Caco-2 (cell line): ENCODE results near the gene SSH2. TPM values are rescaled to one million over a fixed set of nuclear protein-coding genes. Genes with fewer than 3 reads are reported as not detected.

Experiments used
- BruUV-seq: library from RNA; stranded (reverse); fragments of 400-500 nt; replicated peaks from 2 replicates; lab custom pipeline; 2021; lab: Mats Ljungman, UMichigan
- CTCF ChIA-PET: fragments of 300-600 bp; sonication (Branson Sonifier 250); formaldehyde crosslinking; loops from one replicate; lab custom pipeline; 2022; ENCODE audit warnings: antibody characterized with exemption; lab: Charles Lee
- POLR2A ChIA-PET: fragments of 300-600 bp; sonication (Branson Sonifier 250); formaldehyde crosslinking; loops from one replicate; lab custom pipeline; 2022; ENCODE audit warnings: antibody characterized with exemption; lab: Charles Lee
- DNase-seq, 2 experiments: peaks; one replicate each; pipeline versions ENCODE4 v3.0.0 to v3.0.0-alpha.2; 2020 to 2022
- H3K27me3 ChIP-seq: replicated peaks from 2 replicates; pipeline ENCODE4 v1.6.0; 2011; ENCODE audit warnings: low read length; ENCODE audit not compliant: control insufficient read depth, insufficient read depth
- H3K36me3 ChIP-seq: 2 replicates; pipeline ENCODE4 v1.5.1; 2011; ENCODE audit warnings: low read length; ENCODE audit not compliant: control insufficient read depth, insufficient read depth
- H3K4me1 ChIP-seq: fragments of 250-450 bp; sonication (Bioruptor Pico); 2 replicates; pipeline ENCODE4 v1.5.1; 2020; ENCODE audit warnings: mild to moderate bottlenecking
- H3K4me3 ChIP-seq: 2 replicates; pipeline ENCODE4 v1.5.1; 2011; ENCODE audit warnings: low read depth, mild to moderate bottlenecking, control low read depth, low read length
- H3K9me3 ChIP-seq: fragments of 250-450 bp; sonication (Bioruptor Pico); 2 replicates; pipeline ENCODE4 v1.5.1; 2020; ENCODE audit warnings: mild to moderate bottlenecking, moderate library complexity
- H3K27ac Mint-ChIP-seq: one replicate; pipeline ENCODE4 v1.8.0; 2022; ENCODE audit warnings: mixed read lengths; ENCODE audit not compliant: unreplicated experiment
- H3K27me3 Mint-ChIP-seq: one replicate; pipeline ENCODE4 v1.8.0; 2022; ENCODE audit warnings: mixed read lengths; ENCODE audit not compliant: insufficient read depth, unreplicated experiment
- H3K36me3 Mint-ChIP-seq: one replicate; pipeline ENCODE4 v1.8.0; 2022; ENCODE audit warnings: mild to moderate bottlenecking, mixed read lengths; ENCODE audit not compliant: insufficient read depth, unreplicated experiment
- H3K4me1 Mint-ChIP-seq: one replicate; pipeline ENCODE4 v1.8.0; 2022; ENCODE audit warnings: low read depth, mixed read lengths; ENCODE audit not compliant: unreplicated experiment
- H3K4me3 Mint-ChIP-seq: one replicate; pipeline ENCODE4 v1.8.0; 2022; ENCODE audit warnings: mild to moderate bottlenecking, moderate library complexity, mixed read lengths; ENCODE audit not compliant: unreplicated experiment
- H3K9me3 Mint-ChIP-seq: one replicate; pipeline ENCODE4 v1.8.0; 2022; ENCODE audit warnings: mixed read lengths; ENCODE audit not compliant: unreplicated experiment
- intact Hi-C: fragments of 100-400 bp; cut with micrococcal nuclease; formaldehyde crosslinking; loops from one replicate; pipeline ENCODE4 v1.10.0; 2022; ENCODE audit not compliant: unreplicated experiment
- total RNA-seq: library from RNA; stranded (reverse); gene quantifications from 2 replicates; pipeline ENCODE4 v1.2.3, GENCODE V29; 2022
- TF ChIP-seq, protein P1 (sequence below), 2 experiments: fragments of 200-600 bp in 1 of 2; IDR thresholded peaks; 1 replicate in 1 of 2; 2 replicates in 1 of 2; pipeline versions ENCODE4 v1.5.1 to v1.8.0; 2011 to 2022; ENCODE audit warnings: antibody characterized with exemption in 1 of 2, control low read depth in 1 of 2, inconsistent platforms in 1 of 2, low read depth in 1 of 2, low read length in 1 of 2, mild to moderate bottlenecking in 1 of 2, moderate library complexity in 1 of 2; ENCODE audit not compliant: insufficient read depth in 1 of 2, severe bottlenecking in 1 of 2, unreplicated experiment in 1 of 2

The SSH2 gene
- total RNA-seq, 1 experiment from 2014 or later = 48.2 TPM

GRCh38 chr17:29591146-29591736 is 338.8 kb downstream of the SSH2 start:
- Mint-ChIP-seq H3K4me3 (peak overlapping the region; percentile 86), H3K9me3 (no peaks in the 10 kb centered on the region), H3K27ac (peak overlapping the region; percentile 74), H3K4me1 (no peaks in the 10 kb centered on the region), H3K27me3 (no peaks in the 10 kb centered on the region), H3K36me3 (peaks cover 8% of the 10 kb centered on the region)
- Histone ChIP-seq H3K4me1 (peaks cover 39% of the 10 kb centered on the region), H3K36me3 (no peaks in the 10 kb centered on the region), H3K4me3 (peak overlapping the region; percentile 56), H3K27me3 (no peaks in the 10 kb centered on the region), H3K9me3 (no peaks in the 10 kb centered on the region)
- TF ChIP-seq, protein P1, sequence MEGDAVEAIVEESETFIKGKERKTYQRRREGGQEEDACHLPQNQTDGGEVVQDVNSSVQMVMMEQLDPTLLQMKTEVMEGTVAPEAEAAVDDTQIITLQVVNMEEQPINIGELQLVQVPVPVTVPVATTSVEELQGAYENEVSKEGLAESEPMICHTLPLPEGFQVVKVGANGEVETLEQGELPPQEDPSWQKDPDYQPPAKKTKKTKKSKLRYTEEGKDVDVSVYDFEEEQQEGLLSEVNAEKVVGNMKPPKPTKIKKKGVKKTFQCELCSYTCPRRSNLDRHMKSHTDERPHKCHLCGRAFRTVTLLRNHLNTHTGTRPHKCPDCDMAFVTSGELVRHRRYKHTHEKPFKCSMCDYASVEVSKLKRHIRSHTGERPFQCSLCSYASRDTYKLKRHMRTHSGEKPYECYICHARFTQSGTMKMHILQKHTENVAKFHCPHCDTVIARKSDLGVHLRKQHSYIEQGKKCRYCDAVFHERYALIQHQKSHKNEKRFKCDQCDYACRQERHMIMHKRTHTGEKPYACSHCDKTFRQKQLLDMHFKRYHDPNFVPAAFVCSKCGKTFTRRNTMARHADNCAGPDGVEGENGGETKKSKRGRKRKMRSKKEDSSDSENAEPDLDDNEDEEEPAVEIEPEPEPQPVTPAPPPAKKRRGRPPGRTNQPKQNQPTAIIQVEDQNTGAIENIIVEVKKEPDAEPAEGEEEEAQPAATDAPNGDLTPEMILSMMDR (IDR thresholded peaks at IDR 0.05; ENCODE audit: insufficient read depth in 1 of 2, low read depth in 1 of 2, low read length in 1 of 2, severe bottlenecking in 1 of 2, unreplicated experiment in 1 of 2) = no peak
- intact Hi-C loops = loop anchor here (1.0 to 10.0 kb wide), 6 partner anchors 11 to 299 kb away; partner anchors contain the start of genes NUFIP2 and TP53I13
- peak in 1 of 2 experiments; percentile 65 for DNase-seq
- CTCF ChIA-PET = interaction anchor here (0.6 to 5.0 kb wide), 21 partner anchors 7 to 519 kb away, joined by 3 to 69 read pairs (median 4); partner anchors contain the start of genes ABHD15, MYO18A and TP53I13
- no TSS peak for BruUV-seq
- POLR2A ChIA-PET = interaction anchor here (1.0 kb wide), 1 partner anchor 10 kb away, joined by 3 read pairs; no protein-coding TSS in a partner anchor

DNA sequence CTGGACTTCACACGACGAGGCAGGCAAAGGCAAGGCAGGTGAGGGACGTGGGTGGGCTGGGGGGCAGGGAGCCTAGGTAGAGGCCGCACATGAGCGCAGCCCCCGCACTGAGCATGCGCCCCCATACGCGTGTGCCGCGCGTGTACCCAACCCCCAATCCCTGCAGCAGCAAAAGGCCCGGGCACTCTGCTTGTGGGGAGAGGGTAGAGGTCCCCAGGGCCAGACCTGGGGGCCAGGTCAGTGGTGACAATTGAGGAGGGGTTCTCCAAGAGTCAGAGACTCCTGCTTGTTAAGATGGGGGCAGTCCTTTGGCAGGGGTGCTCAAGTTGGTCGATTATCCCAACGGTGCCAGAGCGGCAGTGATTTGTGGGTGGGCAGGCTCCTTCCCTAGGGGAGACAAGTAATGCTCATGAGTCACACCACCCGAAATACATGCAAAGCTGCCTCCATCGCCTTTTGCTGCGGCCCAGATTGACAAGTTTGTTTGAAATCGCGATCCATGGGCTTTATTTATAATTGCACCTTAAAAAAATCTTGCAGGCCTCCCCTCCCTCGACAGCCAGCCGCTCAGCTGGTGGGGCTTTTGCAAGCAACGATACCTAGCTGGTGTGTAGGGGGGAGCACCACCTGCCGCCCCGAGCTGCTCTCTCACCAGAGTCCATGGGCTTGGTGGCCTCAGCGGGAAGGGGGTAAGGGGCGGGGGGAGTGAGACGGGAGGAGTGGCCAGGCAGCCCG is 339.4 kb downstream of the SSH2 start:
- DNase-seq = no peak
- H3K4me1 Mint-ChIP-seq = no peaks in the 10 kb centered on the region
- H3K4me1 ChIP-seq = peaks cover 39% of the 10 kb centered on the region
- H3K9me3 ChIP-seq = no peaks in the 10 kb centered on the region
- peak overlapping the region; percentile 86 for H3K4me3 Mint-ChIP-seq
- H3K36me3 Mint-ChIP-seq = peaks cover 8% of the 10 kb centered on the region
- no TSS peak for BruUV-seq
- peak overlapping the region; percentile 56 for H3K4me3 ChIP-seq
- no peaks in the 10 kb centered on the region for H3K9me3 Mint-ChIP-seq
- no peaks in the 10 kb centered on the region for H3K36me3 ChIP-seq
- intact Hi-C loops = loop anchor here (1.0 to 10.0 kb wide), 6 partner anchors 10 to 298 kb away; partner anchors contain the start of genes NUFIP2 and TP53I13
- POLR2A ChIA-PET = interaction anchor here (0.6 kb wide), 3 partner anchors 16 to 83 kb away, joined by 3 to 9 read pairs (median 3); no protein-coding TSS in a partner anchor
- TF ChIP-seq, protein P1 (IDR thresholded peaks at IDR 0.05; ENCODE audit: insufficient read depth in 1 of 2, low read depth in 1 of 2, low read length in 1 of 2, severe bottlenecking in 1 of 2, unreplicated experiment in 1 of 2) = no peak
- CTCF ChIA-PET = interaction anchor here (0.5 to 5.0 kb wide), 18 partner anchors 10 to 1706 kb away, joined by 3 to 69 read pairs (median 4); partner anchors contain the start of genes ABHD15, MYO18A and TP53I13
- no peaks in the 10 kb centered on the region for H3K27me3 ChIP-seq
- no peak overlapping the region for H3K27ac Mint-ChIP-seq
- H3K27me3 Mint-ChIP-seq = no peaks in the 10 kb centered on the region
